NK-92 treated with Interleukin-12 subunit alpha and Interleukin-12 subunit beta, amount 100 ng/mL, for 24 hours (cell line): ENCODE results near the gene CFAP410.

Source experiments
- DNase-seq: peaks from one replicate; lab custom pipeline; 2025; lab: John Stamatoyannopoulos, UW

CFAP410 gene

GRCh38 chr21:44298301-44298700 lies 40.9 kb downstream of the CFAP410 start:
- DNase-seq, result no peak

GRCh38 chr21:44297525-44298290 lies 41.5 kb downstream of the CFAP410 start:
- DNase-seq, result peak; percentile 42

- DNase-seq, result no peak
These were observed 42.3 kb downstream of the CFAP410 start for GRCh38 chr21:44296916-44297315.

- DNase-seq, result no peak
These were observed 43.1 kb downstream of the CFAP410 start for GRCh38 chr21:44296103-44296519.

GRCh38 chr21:44295646-44296045 lies 43.5 kb downstream of the CFAP410 start:
- no peak for DNase-seq

- no peak for DNase-seq
These were observed 44.0 kb downstream of the CFAP410 start for GRCh38 chr21:44295163-44295573.

- DNase-seq, result no peak
These were observed 44.6 kb downstream of the CFAP410 start for GRCh38 chr21:44294391-44295162.

GRCh38 chr21:44293551-44294231 lies 45.5 kb downstream of the CFAP410 start:
- no peak for DNase-seq

- no peak for DNase-seq
These were observed 46.4 kb downstream of the CFAP410 start for GRCh38 chr21:44292812-44293195.

GRCh38 chr21:44291936-44292811 lies 47.0 kb downstream of the CFAP410 start:
- DNase-seq, result no peak

- DNase-seq, result no peak
These were observed 47.9 kb downstream of the CFAP410 start for GRCh38 chr21:44291078-44291935.

- DNase-seq, result no peak
These were observed 48.7 kb downstream of the CFAP410 start for GRCh38 chr21:44290327-44291077.

GRCh38 chr21:44289381-44290010 lies 49.7 kb downstream of the CFAP410 start:
- DNase-seq, result no peak

- no peak for DNase-seq
These were observed 50.7 kb downstream of the CFAP410 start for GRCh38 chr21:44288251-44289110.

GRCh38 chr21:44286716-44287632 lies 52.2 kb downstream of the CFAP410 start:
- no peak for DNase-seq

GRCh38 chr21:44286086-44286715 lies 53.0 kb downstream of the CFAP410 start:
- no peak for DNase-seq
